A673 (cell line): Measurements from ENCODE around the gene VWF.

ENCODE experiments used
- EZH2 ChIP-seq: fragments of 200-600 bp; sonication (generic); IDR thresholded peaks from 2 replicates; pipeline ENCODE4 v1.6.1; 2017; ENCODE audit warnings: borderline replicate concordance, low read depth, mild to moderate bottlenecking, mixed read lengths, antibody characterized with exemption, low read length; ENCODE audit not compliant: poor library complexity, severe bottlenecking
- TF ChIP-seq, protein P1 (sequence below): fragments of 300-800, 200-600 bp; sonication (generic); conservative IDR thresholded peaks from 2 replicates; pipeline ENCODE4 v1.5.1; 2017; ENCODE audit warnings: low read depth, mild to moderate bottlenecking, antibody characterized with exemption, low read length, moderate library complexity, mixed read lengths

DNA sequence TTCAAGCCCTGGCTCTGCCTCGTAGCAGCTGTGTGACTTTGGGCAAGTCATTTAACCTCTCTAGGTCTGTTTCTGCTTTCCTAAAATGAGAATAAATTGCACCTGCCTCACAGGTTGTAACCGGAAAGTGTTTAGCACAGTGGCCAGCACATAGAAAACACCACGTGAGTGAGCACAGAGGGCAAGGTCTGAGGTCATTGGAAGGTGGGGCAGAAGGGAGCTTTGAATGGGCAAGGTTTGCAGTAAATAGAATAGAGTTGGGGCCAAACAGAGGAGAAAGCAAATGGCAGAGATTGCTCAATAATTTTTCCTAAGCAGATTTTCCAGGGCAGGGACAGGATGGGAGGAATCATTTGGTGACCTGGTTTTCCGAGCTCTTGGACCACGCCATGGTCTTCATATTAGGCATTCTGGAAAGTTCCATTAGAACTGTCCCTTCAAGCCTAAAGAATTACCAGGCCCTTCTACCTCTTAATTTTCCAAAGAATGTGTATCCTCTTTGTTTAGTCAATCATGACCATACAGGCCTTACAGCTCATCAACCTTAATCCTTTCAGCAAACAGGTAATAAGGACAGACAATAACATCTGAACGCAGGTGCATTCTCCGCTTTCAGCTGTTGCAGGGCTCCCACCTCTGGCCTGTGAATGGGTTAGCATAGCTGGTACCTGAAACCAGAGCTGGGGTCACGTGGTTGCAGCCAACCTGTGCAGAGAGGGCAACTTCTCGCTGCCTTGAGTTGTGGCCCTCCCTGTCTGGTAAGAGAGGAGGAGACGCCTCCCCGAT, 53.8 kb downstream of the VWF start:
- TF ChIP-seq, protein P1, sequence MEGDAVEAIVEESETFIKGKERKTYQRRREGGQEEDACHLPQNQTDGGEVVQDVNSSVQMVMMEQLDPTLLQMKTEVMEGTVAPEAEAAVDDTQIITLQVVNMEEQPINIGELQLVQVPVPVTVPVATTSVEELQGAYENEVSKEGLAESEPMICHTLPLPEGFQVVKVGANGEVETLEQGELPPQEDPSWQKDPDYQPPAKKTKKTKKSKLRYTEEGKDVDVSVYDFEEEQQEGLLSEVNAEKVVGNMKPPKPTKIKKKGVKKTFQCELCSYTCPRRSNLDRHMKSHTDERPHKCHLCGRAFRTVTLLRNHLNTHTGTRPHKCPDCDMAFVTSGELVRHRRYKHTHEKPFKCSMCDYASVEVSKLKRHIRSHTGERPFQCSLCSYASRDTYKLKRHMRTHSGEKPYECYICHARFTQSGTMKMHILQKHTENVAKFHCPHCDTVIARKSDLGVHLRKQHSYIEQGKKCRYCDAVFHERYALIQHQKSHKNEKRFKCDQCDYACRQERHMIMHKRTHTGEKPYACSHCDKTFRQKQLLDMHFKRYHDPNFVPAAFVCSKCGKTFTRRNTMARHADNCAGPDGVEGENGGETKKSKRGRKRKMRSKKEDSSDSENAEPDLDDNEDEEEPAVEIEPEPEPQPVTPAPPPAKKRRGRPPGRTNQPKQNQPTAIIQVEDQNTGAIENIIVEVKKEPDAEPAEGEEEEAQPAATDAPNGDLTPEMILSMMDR: no peak
- no peak for TF ChIP-seq EZH2
